ENCODE data around the gene ATP6V0A4.

ATP6V0A4 gene

GRCh38 chr7:138666385-138666784 lies 131.6 kb downstream of the ATP6V0A4 start:
- H3K27ac ChIP-seq = no peak overlapping the region
- TF ChIP-seq ZFX (IDR thresholded peaks at IDR 0.05; ENCODE audit: borderline replicate concordance) (no peak), CTCF (IDR thresholded peaks at IDR 0.05) (no peak)

DNA sequence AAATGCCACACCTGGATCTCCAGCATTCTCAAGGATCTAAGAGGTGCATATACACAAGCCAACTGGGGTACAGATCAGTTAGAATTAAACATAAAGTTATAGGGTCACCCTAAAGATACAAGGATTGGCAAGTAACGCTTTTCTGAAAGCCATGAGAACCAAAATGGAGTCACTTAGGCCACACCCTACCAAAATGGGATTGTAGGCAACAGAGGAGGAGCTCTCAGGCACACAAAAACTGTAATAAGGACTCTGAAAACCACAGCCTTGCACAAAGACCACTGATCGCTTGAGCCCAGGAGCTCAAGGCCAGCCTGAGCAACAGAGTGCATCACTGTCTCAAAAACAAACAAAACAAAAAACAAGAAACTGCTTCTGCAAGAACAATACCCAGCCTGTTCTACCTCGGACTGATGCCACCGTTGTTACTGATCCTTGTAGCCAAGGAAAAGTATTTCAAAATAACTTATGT lies 132.3 kb downstream of the ATP6V0A4 start:
- TF ChIP-seq ZFX (IDR thresholded peaks at IDR 0.05; ENCODE audit: borderline replicate concordance) (no peak), CTCF (IDR thresholded peaks at IDR 0.05) (no peak)
- no peak overlapping the region for H3K27ac ChIP-seq

- H3K27ac ChIP-seq = no peak overlapping the region
- TF ChIP-seq CTCF (IDR thresholded peaks at IDR 0.05) = no peak
- no peak for TF ChIP-seq ZFX (IDR thresholded peaks at IDR 0.05; ENCODE audit: borderline replicate concordance)
Measured at GRCh38 chr7:138665249-138665648, 132.7 kb downstream of the ATP6V0A4 start.

- no peak for TF ChIP-seq CTCF (IDR thresholded peaks at IDR 0.05)
- no peak overlapping the region for H3K27ac ChIP-seq
Measured at GRCh38 chr7:138663725-138664710, 134.0 kb downstream of the ATP6V0A4 start.

- TF ChIP-seq ZFX (IDR thresholded peaks at IDR 0.05; ENCODE audit: borderline replicate concordance) (no peak), CTCF (IDR thresholded peaks at IDR 0.05) (no peak)
- H3K27ac ChIP-seq = no peak overlapping the region
Measured at GRCh38 chr7:138662991-138663320, 135.0 kb downstream of the ATP6V0A4 start.

DNA sequence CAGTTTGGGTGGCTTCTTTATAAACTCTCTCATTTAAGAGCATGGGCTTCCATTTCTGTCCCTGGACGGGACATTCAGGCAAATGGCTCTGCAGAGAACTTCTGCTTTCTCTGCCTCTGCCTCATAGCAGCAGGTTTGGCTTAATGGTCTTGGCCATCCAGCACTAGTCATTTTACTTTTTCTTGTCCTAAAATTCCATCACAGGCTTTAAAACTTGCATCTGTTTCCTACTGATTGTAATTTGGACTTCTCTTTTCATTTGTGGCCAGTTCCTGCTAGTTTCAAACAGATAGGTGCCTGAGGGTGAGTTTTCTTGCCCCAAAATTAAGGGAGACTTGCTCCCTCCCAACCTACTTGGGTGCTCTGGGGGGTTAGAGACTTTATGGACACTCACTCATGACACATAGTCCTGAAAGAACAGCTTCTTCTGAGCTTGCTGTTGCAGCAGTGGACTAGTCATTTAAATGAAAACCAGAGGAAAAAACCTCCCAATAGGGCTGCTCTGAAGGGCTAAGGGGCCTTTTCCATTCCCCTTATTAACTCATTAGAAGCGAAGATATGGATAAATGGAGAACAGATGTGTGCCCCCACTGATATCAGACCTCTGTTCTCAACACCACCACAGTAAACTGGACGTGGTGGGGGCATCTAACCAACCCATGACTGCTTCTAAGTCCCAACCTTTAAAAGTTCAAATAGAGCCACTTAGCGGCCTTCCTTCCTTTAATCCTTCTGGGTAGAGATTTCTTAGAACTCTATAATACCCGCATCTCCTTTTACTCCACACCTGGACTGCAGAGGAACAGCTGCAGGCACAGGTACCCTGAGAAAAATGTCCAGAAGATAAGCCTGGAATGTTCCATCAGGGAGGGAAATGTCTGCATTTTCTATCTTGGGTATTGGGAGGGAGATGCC lies 135.7 kb downstream of the ATP6V0A4 start:
- TF ChIP-seq CTCF (IDR thresholded peaks at IDR 0.05) (no peak), ZFX (IDR thresholded peaks at IDR 0.05; ENCODE audit: borderline replicate concordance) (no peak)
- H3K27ac ChIP-seq = no peak overlapping the region

Measured in 22Rv1 (cell line).